Neutrophil (primary cell): ENCODE data around the gene SMYD3.

ENCODE experiments used
- H3K27ac ChIP-seq: fragments of 200-600 bp; sonication (generic); 2 replicates; pipeline ENCODE4 v1.5.1; 2016; ENCODE audit warnings: mild to moderate bottlenecking, moderate library complexity
- H3K27me3 ChIP-seq: fragments of 200-600 bp; sonication (generic); 2 replicates; pipeline ENCODE4 v1.6.0; 2016; ENCODE audit warnings: mild to moderate bottlenecking
- H3K36me3 ChIP-seq: fragments of 200-600 bp; sonication (generic); 2 replicates; pipeline ENCODE4 v1.5.1; 2017
- H3K4me1 ChIP-seq, 2 experiments: fragments of 200-600 bp in 1 of 2; sonication (generic) in 1 of 2; 1 replicate in 1 of 2; 2 replicates in 1 of 2; pipeline versions ENCODE4 v1.5.1 to v1.6.1; 2013 to 2016; ENCODE audit warnings: low read depth in 1 of 2, low read length in 1 of 2, mild to moderate bottlenecking in 1 of 2, moderate library complexity in 1 of 2; ENCODE audit not compliant: control insufficient read depth in 1 of 2, insufficient read depth in 1 of 2
- H3K4me3 ChIP-seq, 2 experiments: fragments of 200-600 bp in 1 of 2; sonication (generic) in 1 of 2; 1 replicate in 1 of 2; 2 replicates in 1 of 2; pipeline ENCODE4 v1.5.1; 2013 to 2016; ENCODE audit warnings: low read depth in 1 of 2, low read length in 1 of 2, mild to moderate bottlenecking in 1 of 2, moderate library complexity in 1 of 2
- H3K9me3 ChIP-seq: fragments of 200-600 bp; sonication (generic); 2 replicates; pipeline ENCODE4 v1.5.1; 2016
- CTCF ChIP-seq: fragments of 200-600 bp; sonication (generic); IDR thresholded peaks from 2 replicates; pipeline ENCODE4 v1.5.1; 2016; ENCODE audit warnings: antibody characterized with exemption

SMYD3 gene

GRCh38 chr1:246306415-246307037 is 200.6 kb downstream of the SMYD3 start:
- H3K9me3 ChIP-seq = no peaks in the 10 kb centered on the region
- H3K4me3 ChIP-seq = no peak overlapping the region
- no peak overlapping the region for H3K27ac ChIP-seq
- no peaks in the 10 kb centered on the region for H3K4me1 ChIP-seq
- TF ChIP-seq CTCF = no peak
- H3K27me3 ChIP-seq = no peaks in the 10 kb centered on the region
- H3K36me3 ChIP-seq = no peaks in the 10 kb centered on the region

DNA sequence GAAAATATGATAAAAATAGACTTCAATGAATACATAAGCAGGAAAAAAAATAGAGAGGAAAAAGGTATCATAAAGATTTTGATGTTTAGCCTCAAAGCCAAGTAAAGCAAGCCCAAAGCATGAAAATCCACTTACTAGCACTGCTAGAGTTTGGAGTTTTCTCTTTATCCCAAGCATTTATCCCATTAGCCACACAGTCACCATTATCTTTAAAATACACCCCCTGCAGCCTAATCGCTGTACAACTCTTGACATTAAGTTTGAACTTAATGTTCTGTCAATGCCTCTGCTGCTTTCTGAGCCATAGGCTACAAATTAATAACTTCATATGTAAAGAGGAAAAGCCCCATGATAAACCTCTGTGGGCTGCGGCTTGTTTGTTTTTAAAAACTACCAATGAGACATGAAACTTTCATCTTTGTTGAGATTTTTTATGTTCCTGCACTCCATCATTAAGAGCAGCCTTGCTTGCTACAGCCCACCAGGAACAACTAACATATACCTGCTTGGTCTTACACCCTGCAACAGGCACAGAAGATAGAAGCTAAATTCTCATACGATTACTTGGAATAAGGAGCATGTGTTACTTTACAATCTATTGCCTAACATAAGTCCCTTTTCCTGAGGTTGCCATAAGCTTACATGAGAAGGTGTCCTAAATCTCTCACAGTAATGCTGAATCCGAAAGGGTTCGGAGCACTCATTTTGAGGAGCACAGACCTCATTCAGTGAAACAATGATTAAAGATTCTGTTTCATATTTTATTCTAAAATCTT is 202.4 kb downstream of the SMYD3 start:
- H3K27me3 ChIP-seq = no peaks in the 10 kb centered on the region
- no peak for TF ChIP-seq CTCF
- H3K4me1 ChIP-seq = no peaks in the 10 kb centered on the region
- H3K4me3 ChIP-seq = no peak overlapping the region
- H3K27ac ChIP-seq = no peak overlapping the region
- no peaks in the 10 kb centered on the region for H3K9me3 ChIP-seq
- H3K36me3 ChIP-seq = no peaks in the 10 kb centered on the region

- H3K9me3 ChIP-seq = no peaks in the 10 kb centered on the region
- no peak for TF ChIP-seq CTCF
- no peaks in the 10 kb centered on the region for H3K4me1 ChIP-seq
- no peak overlapping the region for H3K4me3 ChIP-seq
- H3K27ac ChIP-seq = no peak overlapping the region
- no peaks in the 10 kb centered on the region for H3K27me3 ChIP-seq
- no peaks in the 10 kb centered on the region for H3K36me3 ChIP-seq
Observed at GRCh38 chr1:246302711-246303317, 204.3 kb downstream of the SMYD3 start.

DNA sequence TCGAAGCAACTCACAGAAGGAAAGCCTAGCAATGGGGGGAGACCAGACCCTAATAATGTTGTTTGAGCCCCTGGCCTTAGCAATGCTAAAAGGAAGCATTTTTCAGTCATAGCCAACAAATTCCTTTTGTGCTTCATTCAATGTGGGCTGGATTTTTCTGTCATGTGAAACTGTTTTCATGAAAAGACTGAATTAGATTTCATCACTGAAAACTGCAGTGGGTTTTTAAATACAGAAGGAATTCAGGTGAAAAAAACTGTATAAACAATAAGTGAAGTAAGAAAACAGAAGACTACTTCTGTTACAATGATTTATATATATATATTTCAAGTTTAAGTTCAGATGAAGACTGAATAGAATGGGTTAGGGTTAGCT is 204.8 kb downstream of the SMYD3 start:
- TF ChIP-seq CTCF = no peak
- H3K9me3 ChIP-seq = no peaks in the 10 kb centered on the region
- no peaks in the 10 kb centered on the region for H3K36me3 ChIP-seq
- H3K27ac ChIP-seq = no peak overlapping the region
- H3K4me1 ChIP-seq = no peaks in the 10 kb centered on the region
- H3K4me3 ChIP-seq = no peak overlapping the region
- H3K27me3 ChIP-seq = no peaks in the 10 kb centered on the region

DNA sequence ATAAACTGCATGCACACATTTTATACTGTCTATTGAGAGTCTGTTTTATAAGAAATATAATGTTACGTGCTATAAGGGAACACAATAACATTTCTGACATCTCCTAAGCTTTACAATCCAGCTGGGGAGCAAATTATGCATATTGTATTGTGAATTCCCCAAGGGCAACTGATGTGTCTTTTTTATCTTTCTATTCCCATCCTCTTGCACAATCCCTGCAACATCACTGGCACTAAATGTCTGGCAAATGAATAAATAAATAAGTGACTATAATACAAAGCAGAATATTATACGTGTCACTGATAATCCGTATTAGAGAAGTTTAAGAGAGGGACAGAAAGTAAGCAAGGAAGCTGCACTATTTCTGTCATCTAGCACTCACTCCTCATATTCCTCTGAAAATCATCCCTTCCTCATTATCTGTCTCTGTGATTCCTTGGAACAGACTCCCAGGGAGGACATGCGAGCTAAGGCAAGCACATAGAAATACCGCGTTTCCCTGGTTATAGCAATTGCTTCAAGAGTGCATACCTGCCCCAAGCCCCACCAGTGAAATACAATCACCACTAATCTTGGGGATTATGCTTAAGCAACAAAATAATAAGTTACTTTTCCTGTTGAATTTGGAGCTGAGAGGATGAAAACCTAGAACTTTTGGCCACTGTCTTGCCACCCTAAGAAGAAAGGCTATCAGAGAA is 205.4 kb downstream of the SMYD3 start:
- Histone ChIP-seq H3K9me3 (no peaks in the 10 kb centered on the region), H3K27ac (no peak overlapping the region), H3K27me3 (no peaks in the 10 kb centered on the region), H3K4me3 (no peak overlapping the region), H3K4me1 (no peaks in the 10 kb centered on the region), H3K36me3 (no peaks in the 10 kb centered on the region)
- TF ChIP-seq CTCF = no peak
